GM23338 (cell line): ENCODE measurements around the gene NPHP3. TPM values are rescaled to one million over a fixed set of nuclear protein-coding genes. Genes with fewer than 3 reads are reported as not detected.

Source experiments
- ATAC-seq: fragments of 200-7000 bp; cut with Tn5 transposase; 3 replicates; pipeline ENCODE4 v1.9.1; 2020
- DNase-seq: peaks from one replicate; pipeline ENCODE4 v3.0.0-alpha.2; 2015; ENCODE audit warnings: low spot score
- H2AFZ ChIP-seq: fragments of 200-600 bp; sonication (generic); 2 replicates; pipeline ENCODE4 v1.8.0; 2016; ENCODE audit warnings: antibody characterized with exemption, mild to moderate bottlenecking, moderate library complexity
- H3F3A ChIP-seq: fragments of 200-600 bp; sonication (generic); replicated peaks from 2 replicates; pipeline ENCODE4 v1.8.0; 2017; ENCODE audit warnings: antibody characterized with exemption, mixed run types, low read depth
- H3K27ac ChIP-seq: fragments of 200-600 bp; sonication (generic); 2 replicates; pipeline ENCODE4 v1.6.1; 2016; ENCODE audit warnings: low read depth
- H3K27me3 ChIP-seq: fragments of 200-600 bp; sonication (generic); 2 replicates; pipeline ENCODE4 v1.8.0; 2016; ENCODE audit warnings: mild to moderate bottlenecking, mixed run types, moderate library complexity; ENCODE audit not compliant: insufficient read depth
- H3K36me3 ChIP-seq: fragments of 200-600 bp; sonication (generic); 2 replicates; pipeline ENCODE4 v1.8.0; 2016; ENCODE audit warnings: mild to moderate bottlenecking; ENCODE audit not compliant: insufficient read depth
- H3K4me1 ChIP-seq: fragments of 200-600 bp; sonication (generic); 2 replicates; pipeline ENCODE4 v1.8.0; 2016; ENCODE audit warnings: mild to moderate bottlenecking, moderate library complexity; ENCODE audit not compliant: insufficient read depth
- H3K4me2 ChIP-seq: fragments of 200-600 bp; sonication (generic); 2 replicates; pipeline ENCODE4 v1.7.1; 2017; ENCODE audit warnings: mixed run types
- H3K4me3 ChIP-seq: fragments of 200-600 bp; sonication (generic); 2 replicates; pipeline ENCODE4 v1.6.1; 2016; ENCODE audit warnings: mixed run types
- H3K79me2 ChIP-seq: fragments of 200-600 bp; sonication (generic); replicated peaks from 2 replicates; pipeline ENCODE4 v1.8.0; 2017; ENCODE audit warnings: mild to moderate bottlenecking; ENCODE audit not compliant: insufficient read depth
- H3K9me2 ChIP-seq: fragments of 200-600 bp; sonication (generic); 2 replicates; pipeline ENCODE4 v1.8.0; 2017; ENCODE audit not compliant: insufficient read depth
- H4K20me1 ChIP-seq: fragments of 200-600 bp; sonication (generic); replicated peaks from 2 replicates; pipeline ENCODE4 v1.8.0; 2017; ENCODE audit warnings: mild to moderate bottlenecking; ENCODE audit not compliant: insufficient read depth
- H3K27ac Mint-ChIP-seq: 2 replicates; pipeline ENCODE4 v1.8.0; 2020; ENCODE audit warnings: inconsistent platforms, mild to moderate bottlenecking, moderate library complexity, mixed read lengths
- H3K27me3 Mint-ChIP-seq: 3 replicates; pipeline ENCODE4 v1.8.0; 2022; ENCODE audit warnings: low read depth, mild to moderate bottlenecking, moderate library complexity, mixed read lengths, inconsistent platforms; ENCODE audit not compliant: insufficient read depth, poor library complexity
- H3K36me3 Mint-ChIP-seq: 3 replicates; pipeline ENCODE4 v1.8.0; 2021; ENCODE audit warnings: low read depth, mild to moderate bottlenecking, inconsistent platforms, moderate library complexity, mixed read lengths
- H3K4me1 Mint-ChIP-seq: 3 replicates; pipeline ENCODE4 v1.8.0; 2020; ENCODE audit warnings: mild to moderate bottlenecking, inconsistent platforms, mixed read lengths
- H3K4me3 Mint-ChIP-seq: 3 replicates; pipeline ENCODE4 v1.8.0; 2021; ENCODE audit warnings: moderate library complexity, mild to moderate bottlenecking, inconsistent platforms, mixed read lengths
- H3K9me3 Mint-ChIP-seq: 3 replicates; pipeline ENCODE4 v1.8.0; 2020; ENCODE audit warnings: moderate library complexity, mild to moderate bottlenecking, inconsistent platforms, mixed read lengths
- CREB1 ChIP-seq: fragments of 250-450 bp; sonication (Bioruptor Pico); IDR thresholded peaks from 2 replicates; pipeline ENCODE4 v1.5.0; 2020; ENCODE audit warnings: low read depth, mild to moderate bottlenecking, moderate library complexity
- POLR2AphosphoS5 ChIP-seq: IDR thresholded peaks from 2 replicates; pipeline ENCODE4 v1.6.1; 2016; ENCODE audit warnings: antibody characterized with exemption, low read depth
- STAT1 ChIP-seq: IDR thresholded peaks from one replicate; pipeline ENCODE4 v1.6.1; 2016; ENCODE audit warnings: antibody characterized with exemption; ENCODE audit not compliant: unreplicated experiment
- ZNF114 ChIP-seq: fragments of 250-450 bp; sonication (Bioruptor Pico); IDR thresholded peaks from 2 replicates; pipeline ENCODE4 v1.5.0; 2020; ENCODE audit warnings: mild to moderate bottlenecking, moderate library complexity
- ZNF331 ChIP-seq: fragments of 250-450 bp; sonication (Bioruptor Pico); IDR thresholded peaks from 2 replicates; pipeline ENCODE4 v1.5.0; 2020; ENCODE audit warnings: low read depth, mild to moderate bottlenecking, moderate library complexity
- polyA plus RNA-seq: library from polyadenylated mRNA; unstranded; fragments of >200 nt; fragmentation: Nextera tagmentation; extraction: Ambion mirVana; gene quantifications from 2 replicates; pipeline ENCODE4 v1.2.1, GENCODE V29; 2016
- total RNA-seq: library from RNA; depleted of rRNA; stranded (reverse); fragments of >200 nt; shearing (Covaris generic); gene quantifications from 2 replicates; pipeline ENCODE4 v1.2.3, GENCODE V29; 2014
- TF ChIP-seq, protein P1 (sequence below): fragments of 250-450 bp; sonication (Bioruptor Pico); IDR thresholded peaks from 2 replicates; pipeline ENCODE4 v1.5.0; 2020; ENCODE audit warnings: mild to moderate bottlenecking, moderate library complexity
- TF ChIP-seq, protein P2 (sequence below): IDR thresholded peaks from 2 replicates; pipeline ENCODE4 v1.6.1; 2016; ENCODE audit warnings: antibody characterized with exemption

NPHP3 gene
- total and polyA plus RNA-seq, 2 experiments from 2014 or later, result 8.4 to 12.0 TPM

DNA sequence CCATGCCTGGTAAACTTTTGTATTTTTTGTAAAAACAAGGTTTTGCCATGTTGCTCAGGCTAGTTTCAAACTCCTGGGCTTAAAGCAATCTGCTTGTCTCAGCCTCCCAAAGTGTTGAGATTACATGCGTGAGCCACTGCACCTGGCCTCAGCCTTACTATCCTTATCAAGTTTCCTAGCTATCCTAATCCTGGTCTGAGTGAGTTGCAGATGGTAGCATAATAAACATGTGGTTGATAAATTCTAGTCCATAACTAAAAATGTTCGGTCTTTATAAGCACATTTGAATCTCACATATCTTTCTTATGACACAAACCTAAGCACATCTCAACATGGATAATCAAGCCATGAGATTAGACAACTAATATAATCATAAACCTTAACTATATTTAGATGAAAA is 18.5 kb downstream of the NPHP3 start (continued):
- TF ChIP-seq, protein P1, sequence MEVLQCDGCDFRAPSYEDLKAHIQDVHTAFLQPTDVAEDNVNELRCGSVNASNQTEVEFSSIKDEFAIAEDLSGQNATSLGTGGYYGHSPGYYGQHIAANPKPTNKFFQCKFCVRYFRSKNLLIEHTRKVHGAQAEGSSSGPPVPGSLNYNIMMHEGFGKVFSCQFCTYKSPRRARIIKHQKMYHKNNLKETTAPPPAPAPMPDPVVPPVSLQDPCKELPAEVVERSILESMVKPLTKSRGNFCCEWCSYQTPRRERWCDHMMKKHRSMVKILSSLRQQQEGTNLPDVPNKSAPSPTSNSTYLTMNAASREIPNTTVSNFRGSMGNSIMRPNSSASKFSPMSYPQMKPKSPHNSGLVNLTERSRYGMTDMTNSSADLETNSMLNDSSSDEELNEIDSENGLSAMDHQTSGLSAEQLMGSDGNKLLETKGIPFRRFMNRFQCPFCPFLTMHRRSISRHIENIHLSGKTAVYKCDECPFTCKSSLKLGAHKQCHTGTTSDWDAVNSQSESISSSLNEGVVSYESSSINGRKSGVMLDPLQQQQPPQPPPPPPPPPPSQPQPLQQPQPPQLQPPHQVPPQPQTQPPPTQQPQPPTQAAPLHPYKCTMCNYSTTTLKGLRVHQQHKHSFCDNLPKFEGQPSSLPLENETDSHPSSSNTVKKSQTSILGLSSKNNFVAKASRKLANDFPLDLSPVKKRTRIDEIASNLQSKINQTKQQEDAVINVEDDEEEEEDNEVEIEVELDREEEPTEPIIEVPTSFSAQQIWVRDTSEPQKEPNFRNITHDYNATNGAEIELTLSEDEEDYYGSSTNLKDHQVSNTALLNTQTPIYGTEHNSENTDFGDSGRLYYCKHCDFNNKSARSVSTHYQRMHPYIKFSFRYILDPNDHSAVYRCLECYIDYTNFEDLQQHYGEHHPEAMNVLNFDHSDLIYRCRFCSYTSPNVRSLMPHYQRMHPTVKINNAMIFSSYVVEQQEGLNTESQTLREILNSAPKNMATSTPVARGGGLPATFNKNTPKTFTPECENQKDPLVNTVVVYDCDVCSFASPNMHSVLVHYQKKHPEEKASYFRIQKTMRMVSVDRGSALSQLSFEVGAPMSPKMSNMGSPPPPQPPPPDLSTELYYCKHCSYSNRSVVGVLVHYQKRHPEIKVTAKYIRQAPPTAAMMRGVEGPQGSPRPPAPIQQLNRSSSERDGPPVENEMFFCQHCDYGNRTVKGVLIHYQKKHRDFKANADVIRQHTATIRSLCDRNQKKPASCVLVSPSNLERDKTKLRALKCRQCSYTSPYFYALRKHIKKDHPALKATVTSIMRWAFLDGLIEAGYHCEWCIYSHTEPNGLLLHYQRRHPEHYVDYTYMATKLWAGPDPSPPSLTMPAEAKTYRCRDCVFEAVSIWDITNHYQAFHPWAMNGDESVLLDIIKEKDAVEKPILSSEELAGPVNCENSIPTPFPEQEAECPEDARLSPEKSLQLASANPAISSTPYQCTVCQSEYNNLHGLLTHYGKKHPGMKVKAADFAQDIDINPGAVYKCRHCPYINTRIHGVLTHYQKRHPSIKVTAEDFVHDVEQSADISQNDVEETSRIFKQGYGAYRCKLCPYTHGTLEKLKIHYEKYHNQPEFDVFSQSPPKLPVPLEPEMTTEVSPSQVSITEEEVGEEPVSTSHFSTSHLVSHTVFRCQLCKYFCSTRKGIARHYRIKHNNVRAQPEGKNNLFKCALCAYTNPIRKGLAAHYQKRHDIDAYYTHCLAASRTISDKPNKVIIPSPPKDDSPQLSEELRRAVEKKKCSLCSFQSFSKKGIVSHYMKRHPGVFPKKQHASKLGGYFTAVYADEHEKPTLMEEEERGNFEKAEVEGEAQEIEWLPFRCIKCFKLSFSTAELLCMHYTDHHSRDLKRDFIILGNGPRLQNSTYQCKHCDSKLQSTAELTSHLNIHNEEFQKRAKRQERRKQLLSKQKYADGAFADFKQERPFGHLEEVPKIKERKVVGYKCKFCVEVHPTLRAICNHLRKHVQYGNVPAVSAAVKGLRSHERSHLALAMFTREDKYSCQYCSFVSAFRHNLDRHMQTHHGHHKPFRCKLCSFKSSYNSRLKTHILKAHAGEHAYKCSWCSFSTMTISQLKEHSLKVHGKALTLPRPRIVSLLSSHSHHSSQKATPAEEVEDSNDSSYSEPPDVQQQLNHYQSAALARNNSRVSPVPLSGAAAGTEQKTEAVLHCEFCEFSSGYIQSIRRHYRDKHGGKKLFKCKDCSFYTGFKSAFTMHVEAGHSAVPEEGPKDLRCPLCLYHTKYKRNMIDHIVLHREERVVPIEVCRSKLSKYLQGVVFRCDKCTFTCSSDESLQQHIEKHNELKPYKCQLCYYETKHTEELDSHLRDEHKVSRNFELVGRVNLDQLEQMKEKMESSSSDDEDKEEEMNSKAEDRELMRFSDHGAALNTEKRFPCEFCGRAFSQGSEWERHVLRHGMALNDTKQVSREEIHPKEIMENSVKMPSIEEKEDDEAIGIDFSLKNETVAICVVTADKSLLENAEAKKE, result no peak

DNA sequence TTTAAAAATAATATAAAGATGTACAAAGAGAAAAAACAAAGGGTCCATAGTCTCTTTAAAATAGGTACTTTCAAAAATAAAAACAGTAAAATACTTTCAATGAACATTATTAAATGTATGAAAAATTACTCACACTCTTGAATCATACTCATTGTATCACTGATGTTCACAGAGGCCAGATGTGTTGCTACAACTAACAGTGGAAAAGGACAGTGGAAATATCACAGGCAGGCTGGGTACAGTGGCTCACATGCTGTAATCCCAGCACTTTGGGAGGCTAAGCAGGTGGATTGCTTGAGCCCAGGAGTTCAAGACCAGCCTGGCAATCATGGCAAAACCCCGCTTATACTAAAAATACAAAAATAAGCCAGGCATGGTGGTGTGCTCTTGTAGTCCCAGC is 26.8 kb downstream of the NPHP3 start:
- Mint-ChIP-seq H3K36me3 (peaks cover 24% of the 10 kb centered on the region; the same call in 2 of the 3 replicates), H3K27ac (no peak overlapping the region), H3K4me1 (no peaks in the 10 kb centered on the region), H3K27me3 (peaks cover 7% of the 10 kb centered on the region), H3K9me3 (no peaks in the 10 kb centered on the region), H3K4me3 (no peak overlapping the region)
- H4K20me1 ChIP-seq, result no peaks in the 10 kb centered on the region
- no peak overlapping the region for H3K4me3 ChIP-seq
- no peak for DNase-seq
- H2AFZ ChIP-seq, result no peak overlapping the region
- H3K9me2 ChIP-seq, result no peaks in the 10 kb centered on the region
- H3K79me2 ChIP-seq, result no peaks in the 10 kb centered on the region
- ATAC-seq, result no peak
- no peaks in the 10 kb centered on the region for H3K27me3 ChIP-seq
- no peaks in the 10 kb centered on the region for H3K4me1 ChIP-seq
- TF ChIP-seq CREB1 (CRISPR knock-in tag) (no peak), STAT1 (no peak), POLR2AphosphoS5 (no peak), ZNF331 (no peak)
- no peak overlapping the region for H3K4me2 ChIP-seq
- peaks cover 30% of the 10 kb centered on the region for H3K36me3 ChIP-seq
- H3F3A ChIP-seq, result no peaks in the 10 kb centered on the region
- H3K27ac ChIP-seq, result no peak overlapping the region

DNA sequence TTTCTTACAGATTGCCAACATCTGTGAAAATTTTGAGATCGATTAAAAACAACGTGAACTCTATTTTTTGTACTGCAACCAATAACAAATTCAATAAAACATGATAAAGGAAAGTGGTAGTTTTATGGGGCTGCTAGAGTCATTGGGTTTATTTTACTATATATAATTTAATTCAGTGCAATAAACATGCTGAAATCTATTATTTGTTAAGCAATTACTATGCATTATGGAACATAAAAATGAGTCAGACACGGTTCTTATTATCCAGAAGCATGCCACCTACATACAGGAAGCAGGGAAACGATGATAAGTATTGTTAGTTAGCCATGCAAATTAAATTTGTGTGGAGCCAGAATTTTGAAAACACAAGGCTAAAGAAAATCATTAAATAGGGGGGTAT is 27.2 kb downstream of the NPHP3 start:
- Mint-ChIP-seq H3K36me3 (peaks cover 23% of the 10 kb centered on the region; the same call in 2 of the 3 replicates), H3K4me3 (no peak overlapping the region), H3K9me3 (no peaks in the 10 kb centered on the region), H3K27me3 (peaks cover 7% of the 10 kb centered on the region), H3K27ac (no peak overlapping the region), H3K4me1 (no peaks in the 10 kb centered on the region)
- Histone ChIP-seq H4K20me1 (no peaks in the 10 kb centered on the region), H3K4me2 (no peak overlapping the region), H3K79me2 (no peaks in the 10 kb centered on the region), H3K36me3 (peaks cover 32% of the 10 kb centered on the region), H3K27me3 (no peaks in the 10 kb centered on the region), H3F3A (no peaks in the 10 kb centered on the region), H3K9me2 (no peaks in the 10 kb centered on the region), H3K4me3 (no peak overlapping the region), H3K27ac (no peak overlapping the region), H2AFZ (no peak overlapping the region), H3K4me1 (no peaks in the 10 kb centered on the region)
- ATAC-seq, result no peak
- no peak for DNase-seq
- no peak for TF ChIP-seq ZNF114 (CRISPR knock-in tag)
- TF ChIP-seq, protein P2, sequence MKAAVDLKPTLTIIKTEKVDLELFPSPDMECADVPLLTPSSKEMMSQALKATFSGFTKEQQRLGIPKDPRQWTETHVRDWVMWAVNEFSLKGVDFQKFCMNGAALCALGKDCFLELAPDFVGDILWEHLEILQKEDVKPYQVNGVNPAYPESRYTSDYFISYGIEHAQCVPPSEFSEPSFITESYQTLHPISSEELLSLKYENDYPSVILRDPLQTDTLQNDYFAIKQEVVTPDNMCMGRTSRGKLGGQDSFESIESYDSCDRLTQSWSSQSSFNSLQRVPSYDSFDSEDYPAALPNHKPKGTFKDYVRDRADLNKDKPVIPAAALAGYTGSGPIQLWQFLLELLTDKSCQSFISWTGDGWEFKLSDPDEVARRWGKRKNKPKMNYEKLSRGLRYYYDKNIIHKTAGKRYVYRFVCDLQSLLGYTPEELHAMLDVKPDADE, result no peak
